ENCODE results near the gene GBP4.
"Not testable (repeated sequence)": the region's sequence is repeated elsewhere in the genome, so short reads cannot be mapped to it uniquely, and the experiment has no call there.

The GBP4 gene, protein sequence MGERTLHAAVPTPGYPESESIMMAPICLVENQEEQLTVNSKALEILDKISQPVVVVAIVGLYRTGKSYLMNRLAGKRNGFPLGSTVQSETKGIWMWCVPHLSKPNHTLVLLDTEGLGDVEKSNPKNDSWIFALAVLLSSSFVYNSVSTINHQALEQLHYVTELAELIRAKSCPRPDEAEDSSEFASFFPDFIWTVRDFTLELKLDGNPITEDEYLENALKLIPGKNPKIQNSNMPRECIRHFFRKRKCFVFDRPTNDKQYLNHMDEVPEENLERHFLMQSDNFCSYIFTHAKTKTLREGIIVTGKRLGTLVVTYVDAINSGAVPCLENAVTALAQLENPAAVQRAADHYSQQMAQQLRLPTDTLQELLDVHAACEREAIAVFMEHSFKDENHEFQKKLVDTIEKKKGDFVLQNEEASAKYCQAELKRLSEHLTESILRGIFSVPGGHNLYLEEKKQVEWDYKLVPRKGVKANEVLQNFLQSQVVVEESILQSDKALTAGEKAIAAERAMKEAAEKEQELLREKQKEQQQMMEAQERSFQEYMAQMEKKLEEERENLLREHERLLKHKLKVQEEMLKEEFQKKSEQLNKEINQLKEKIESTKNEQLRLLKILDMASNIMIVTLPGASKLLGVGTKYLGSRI

DNA sequence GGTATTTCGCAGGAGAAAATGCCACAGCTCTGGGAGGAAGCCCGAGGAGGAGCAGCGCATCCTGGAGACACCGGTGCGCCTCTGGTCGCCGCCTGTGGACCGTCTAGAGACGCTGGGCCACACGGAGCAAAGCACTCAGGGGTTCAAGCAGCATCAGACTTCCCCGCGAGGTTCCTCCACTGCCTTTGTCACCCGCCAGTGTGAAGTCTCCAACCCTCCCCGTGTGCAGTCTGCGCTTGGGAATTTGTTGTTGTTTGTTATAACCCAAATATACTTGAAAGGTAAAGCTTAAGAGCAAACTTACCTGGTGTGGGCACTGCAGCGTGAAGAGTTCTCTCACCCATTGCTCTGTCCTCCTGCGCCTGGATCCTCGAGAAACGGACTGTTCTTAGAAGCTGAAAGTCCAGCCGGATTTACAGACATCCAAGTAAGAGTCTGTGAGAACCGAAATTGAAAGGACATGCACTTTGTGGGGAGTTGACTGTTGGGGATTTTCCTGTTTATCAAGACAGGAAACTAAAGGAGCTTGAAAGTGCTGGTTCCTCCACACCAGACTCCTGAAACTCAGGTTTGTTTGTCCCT, at the start of gene GBP4:
Gene GBP4 (minus strand): TSS at position 452 of the 582 bp plus-strand sequence. CDS start 108 bp downstream, at position 344.
- Mint-ChIP-seq H3K27ac (peak within 1 kb of the TSS; percentile 98), H3K4me1 (ENCODE audit: low read depth) (peaks cover 83% of the 10 kb centered on the region), H3K9me3 (ENCODE audit: low read depth) (no peaks in the 10 kb centered on the region), H3K4me3 (peak within 1 kb of the TSS; percentile 93), H3K36me3 (peaks cover 29% of the 10 kb centered on the region), H3K27me3 (no peaks in the 10 kb centered on the region)

DNA sequence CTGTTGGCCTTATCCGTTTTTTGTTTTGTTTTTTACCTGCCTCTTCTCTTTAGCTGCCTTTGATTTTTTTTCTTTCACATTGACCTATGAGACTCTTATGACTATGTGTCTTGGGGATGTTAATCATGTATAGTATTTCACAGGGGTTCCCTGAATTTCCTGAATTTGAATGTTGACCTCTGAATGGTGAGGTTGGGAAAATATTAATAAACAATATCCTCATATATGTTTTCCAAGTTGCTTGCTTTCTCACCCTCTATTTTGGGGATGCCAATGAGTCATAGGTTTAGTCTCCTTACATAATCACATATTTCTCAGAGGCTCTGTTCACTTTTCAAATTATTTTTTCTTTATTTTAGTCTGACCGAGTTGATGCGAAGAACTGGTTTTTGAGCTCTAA, 44.3 kb upstream of the GBP4 start:
- Mint-ChIP-seq H3K27me3 (no peaks in the 10 kb centered on the region), H3K4me3 (no peak overlapping the region), H3K4me1 (ENCODE audit: low read depth) (peaks cover 22% of the 10 kb centered on the region), H3K36me3 (peaks cover 34% of the 10 kb centered on the region), H3K9me3 (ENCODE audit: low read depth) (peaks cover 14% of the 10 kb centered on the region), H3K27ac (no peak overlapping the region)

GRCh38 chr1:89221341-89221740, 22.6 kb upstream of the GBP4 start:
- Mint-ChIP-seq H3K4me3 (no peak overlapping the region), H3K27me3 (no peaks in the 10 kb centered on the region), H3K27ac (no peak overlapping the region)

GRCh38 chr1:89219851-89220250, 21.1 kb upstream of the GBP4 start:
- not testable (repeated sequence) for H3K4me1 Mint-ChIP-seq (ENCODE audit: low read depth); H3K4me3 Mint-ChIP-seq; H3K27ac Mint-ChIP-seq; H3K27me3 Mint-ChIP-seq; H3K9me3 Mint-ChIP-seq (ENCODE audit: low read depth)
- peaks cover 17% of the 10 kb centered on the region for H3K36me3 Mint-ChIP-seq

More at GRCh38 chr1:89221341-89221740, 22.6 kb upstream of the GBP4 start:
- Mint-ChIP-seq H3K36me3 (peaks cover 16% of the 10 kb centered on the region), H3K9me3 (ENCODE audit: low read depth) (peaks cover 13% of the 10 kb centered on the region), H3K4me1 (ENCODE audit: low read depth) (peaks cover 4% of the 10 kb centered on the region)

DNA sequence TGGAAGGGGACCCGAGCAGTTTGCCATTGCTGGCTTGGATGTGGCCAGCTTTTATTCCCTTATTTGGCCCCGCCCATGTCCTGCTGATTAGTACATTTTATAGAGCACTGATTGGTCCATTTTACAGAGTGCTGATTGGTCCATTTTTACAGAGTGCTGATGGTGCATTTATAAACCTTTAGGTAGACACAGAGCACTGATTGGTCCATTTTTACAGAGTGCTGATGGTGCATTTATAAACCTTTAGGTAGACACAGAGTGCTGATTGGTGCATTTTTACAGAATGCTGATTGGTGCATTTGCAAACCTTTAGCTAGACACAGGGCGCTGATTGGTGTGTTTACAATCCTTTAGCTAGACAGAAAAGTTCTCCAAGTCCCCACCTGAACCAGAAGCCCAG, 20.2 kb upstream of the GBP4 start:
- peaks cover 19% of the 10 kb centered on the region for H3K36me3 Mint-ChIP-seq
- not testable (repeated sequence) for H3K9me3 Mint-ChIP-seq (ENCODE audit: low read depth); H3K27ac Mint-ChIP-seq; H3K4me3 Mint-ChIP-seq; H3K27me3 Mint-ChIP-seq; H3K4me1 Mint-ChIP-seq (ENCODE audit: low read depth)

DNA sequence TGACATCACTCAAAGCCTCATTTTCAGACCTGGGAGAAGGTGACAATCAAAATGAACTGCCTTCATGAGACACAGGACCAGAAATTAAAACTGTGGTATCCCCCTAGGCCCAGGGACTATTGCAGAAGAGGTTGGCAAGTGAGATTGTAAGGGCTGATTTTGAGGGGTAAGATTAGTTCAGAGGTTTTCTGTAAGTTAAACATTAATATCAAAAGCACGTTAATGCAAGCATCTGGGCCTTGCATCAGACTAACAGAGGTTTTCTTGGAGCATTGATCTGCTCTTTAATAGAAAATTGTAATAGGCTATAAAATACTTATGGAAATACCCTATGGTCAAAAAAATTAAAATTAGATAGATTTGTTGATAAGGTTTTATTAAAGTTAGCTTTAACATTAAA, 14.6 kb upstream of the GBP4 start:
- peaks cover 9% of the 10 kb centered on the region for H3K9me3 Mint-ChIP-seq (ENCODE audit: low read depth)
- H3K36me3 Mint-ChIP-seq: peaks cover 23% of the 10 kb centered on the region
- no peak overlapping the region for H3K27ac Mint-ChIP-seq
- H3K4me3 Mint-ChIP-seq: no peak overlapping the region
- H3K27me3 Mint-ChIP-seq: no peaks in the 10 kb centered on the region
- H3K4me1 Mint-ChIP-seq (ENCODE audit: low read depth): no peaks in the 10 kb centered on the region

- H3K4me1 Mint-ChIP-seq (ENCODE audit: low read depth): peaks cover 2% of the 10 kb centered on the region
- H3K4me3 Mint-ChIP-seq: no peak overlapping the region
- peaks cover 18% of the 10 kb centered on the region for H3K36me3 Mint-ChIP-seq
- no peak overlapping the region for H3K27ac Mint-ChIP-seq
- H3K9me3 Mint-ChIP-seq (ENCODE audit: low read depth): peaks cover 3% of the 10 kb centered on the region
- H3K27me3 Mint-ChIP-seq: no peaks in the 10 kb centered on the region
Observed at GRCh38 chr1:89211035-89211634, 12.4 kb upstream of the GBP4 start.

- Mint-ChIP-seq H3K27me3 (no peaks in the 10 kb centered on the region), H3K9me3 (ENCODE audit: low read depth) (peaks cover 9% of the 10 kb centered on the region), H3K4me1 (ENCODE audit: low read depth) (peaks cover 26% of the 10 kb centered on the region), H3K36me3 (peaks cover 22% of the 10 kb centered on the region), H3K27ac (no peak overlapping the region), H3K4me3 (no peak overlapping the region)
Observed at GRCh38 chr1:89206373-89206772, 7.6 kb upstream of the GBP4 start.

GRCh38 chr1:89203166-89203565, 4.4 kb upstream of the GBP4 start:
- peaks cover 51% of the 10 kb centered on the region for H3K4me1 Mint-ChIP-seq (ENCODE audit: low read depth)
- peaks cover 13% of the 10 kb centered on the region for H3K36me3 Mint-ChIP-seq
- H3K27me3 Mint-ChIP-seq: no peaks in the 10 kb centered on the region
- H3K9me3 Mint-ChIP-seq (ENCODE audit: low read depth): peaks cover 6% of the 10 kb centered on the region
- H3K27ac Mint-ChIP-seq: peak overlapping the region; percentile 46
- no peak overlapping the region for H3K4me3 Mint-ChIP-seq

GRCh38 chr1:89201106-89201794, 2.5 kb upstream of the GBP4 start:
- Mint-ChIP-seq H3K4me1 (ENCODE audit: low read depth) (peaks cover 58% of the 10 kb centered on the region), H3K4me3 (peak overlapping the region; percentile 93), H3K36me3 (peaks cover 16% of the 10 kb centered on the region), H3K27me3 (no peaks in the 10 kb centered on the region), H3K27ac (peak overlapping the region; percentile 98), H3K9me3 (ENCODE audit: low read depth) (peaks cover 6% of the 10 kb centered on the region)

- peak overlapping the region; percentile 93 for H3K4me3 Mint-ChIP-seq
- H3K27ac Mint-ChIP-seq: peak overlapping the region; percentile 98
- no peaks in the 10 kb centered on the region for H3K27me3 Mint-ChIP-seq
- peaks cover 21% of the 10 kb centered on the region for H3K36me3 Mint-ChIP-seq
- peaks cover 6% of the 10 kb centered on the region for H3K9me3 Mint-ChIP-seq (ENCODE audit: low read depth)
- peaks cover 64% of the 10 kb centered on the region for H3K4me1 Mint-ChIP-seq (ENCODE audit: low read depth)
Observed at GRCh38 chr1:89200663-89201062, 1.9 kb upstream of the GBP4 start.

GRCh38 chr1:89199525-89200031, 836 bp upstream of the GBP4 start:
- peak overlapping the region; percentile 93 for H3K4me3 Mint-ChIP-seq
- H3K27me3 Mint-ChIP-seq: no peaks in the 10 kb centered on the region
- H3K27ac Mint-ChIP-seq: peak overlapping the region; percentile 98
- peaks cover 6% of the 10 kb centered on the region for H3K9me3 Mint-ChIP-seq (ENCODE audit: low read depth)
- H3K4me1 Mint-ChIP-seq (ENCODE audit: low read depth): peaks cover 75% of the 10 kb centered on the region
- H3K36me3 Mint-ChIP-seq: peaks cover 28% of the 10 kb centered on the region

- H3K27ac Mint-ChIP-seq: peak overlapping the region; percentile 98
- H3K4me3 Mint-ChIP-seq: peak overlapping the region; percentile 93
- H3K36me3 Mint-ChIP-seq: peaks cover 32% of the 10 kb centered on the region
- H3K9me3 Mint-ChIP-seq (ENCODE audit: low read depth): no peaks in the 10 kb centered on the region
- H3K27me3 Mint-ChIP-seq: no peaks in the 10 kb centered on the region
- peaks cover 83% of the 10 kb centered on the region for H3K4me1 Mint-ChIP-seq (ENCODE audit: low read depth)
Observed at GRCh38 chr1:89198081-89198480, 661 bp downstream of the GBP4 start.

DNA sequence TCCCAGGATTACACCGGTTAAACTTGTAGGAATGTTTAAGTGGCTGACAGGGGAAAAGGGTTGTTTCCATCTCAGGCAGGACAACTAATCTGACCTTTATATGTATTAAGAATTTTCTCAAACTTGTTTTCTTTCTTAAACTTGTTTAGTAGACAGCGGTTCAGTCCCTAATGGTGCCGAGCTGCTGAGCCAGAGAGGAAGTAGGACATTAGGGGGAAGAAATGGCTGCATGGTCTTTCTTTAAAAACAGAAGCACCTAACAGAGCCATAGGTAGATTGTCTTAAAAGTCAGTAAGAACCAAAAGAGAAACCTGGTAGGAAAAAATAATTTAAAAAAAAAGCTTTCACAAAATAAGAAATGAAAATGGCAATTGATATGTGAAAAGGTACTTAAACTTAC, 3.3 kb downstream of the GBP4 start:
- Mint-ChIP-seq H3K36me3 (peaks cover 43% of the 10 kb centered on the region), H3K9me3 (ENCODE audit: low read depth) (no peaks in the 10 kb centered on the region), H3K4me3 (peak overlapping the region; percentile 93), H3K27me3 (no peaks in the 10 kb centered on the region), H3K27ac (peak overlapping the region; percentile 88), H3K4me1 (ENCODE audit: low read depth) (peaks cover 71% of the 10 kb centered on the region)
